Measurements from ENCODE around the gene LSR. TPM values are rescaled to one million over a fixed set of nuclear protein-coding genes. Genes with fewer than 3 reads are reported as not detected.

The LSR gene
- polyA plus RNA-seq, 3 donors: 0.08 to 0.17 TPM; not detected in 1

- WGBS (ENCODE audit: insufficient coverage): 94% methylated on average over 43 of the region's 47 CpGs
- TF ChIP-seq CTCF (IDR thresholded peaks at IDR 0.05): no peak
- Mint-ChIP-seq H3K27ac (peak overlapping the region in 2 of 7 donors; percentile 3), H3K27me3 (ENCODE audit: low read depth in 3 of 3) (peaks cover 1 to 6% (median 3%) of the 10 kb centered on the region in 3 donors), H3K4me1 (peaks cover 31% of the 10 kb centered on the region), H3K4me3 (no peak overlapping the region), H3K9me3 (peaks cover 0 to 2% (median 0%) of the 10 kb centered on the region in 7 donors), H3K36me3 (peaks cover 0 to 6% of the 10 kb centered on the region in 2 donors)
- Histone ChIP-seq H4K20me1 (ENCODE audit: insufficient read depth, low read length) (no peaks in the 10 kb centered on the region), H3K79me2 (ENCODE audit: insufficient read depth, low read length) (no peaks in the 10 kb centered on the region), H3K27ac (ENCODE audit: low read depth in 1 of 2, low read length in 2 of 2) (no peak overlapping the region), H3K4me2 (replicated peaks; ENCODE audit: extremely low read depth, low read length, poor library complexity, severe bottlenecking) (no peak overlapping the region), H3K27me3 (ENCODE audit: control insufficient read depth in 2 of 2, insufficient read depth in 2 of 2, low read length in 2 of 2) (no peaks in the 10 kb centered on the region), H2AFZ (ENCODE audit: insufficient read depth, low read depth, low read length, poor library complexity, severe bottlenecking) (no peak overlapping the region), H3K36me3 (replicated peaks in 1 of 2; ENCODE audit: control insufficient read depth in 1 of 2, insufficient read depth in 2 of 2, low read length in 2 of 2) (no peaks in the 10 kb centered on the region), H3K9me3 (replicated peaks in 1 of 2; ENCODE audit: control insufficient read depth in 1 of 2, insufficient read depth in 1 of 2, low read length in 2 of 2) (no peaks in the 10 kb centered on the region), H3K9ac (ENCODE audit: insufficient read depth, low read length, poor library complexity, severe bottlenecking) (no peak overlapping the region), H3K4me1 (ENCODE audit: control insufficient read depth in 1 of 2, insufficient read depth in 2 of 2, low read length in 2 of 2) (peaks cover 18 to 21% of the 10 kb centered on the region in 2 donors), H3K4me3 (replicated peaks in 1 of 3; ENCODE audit: low read depth in 2 of 3, low read length in 3 of 3) (no peak overlapping the region)
- DNase-seq: no peak
- intact Hi-C loops (cut with micrococcal nuclease): loop anchor here (5.0 to 10.0 kb wide), 2 partner anchors 37 to 45 kb away; partner anchors contain the start of gene FFAR3 (in 1 of the 2)
These were observed 60.9 kb downstream of the LSR start for GRCh38 chr19:35309481-35310279.

DNA sequence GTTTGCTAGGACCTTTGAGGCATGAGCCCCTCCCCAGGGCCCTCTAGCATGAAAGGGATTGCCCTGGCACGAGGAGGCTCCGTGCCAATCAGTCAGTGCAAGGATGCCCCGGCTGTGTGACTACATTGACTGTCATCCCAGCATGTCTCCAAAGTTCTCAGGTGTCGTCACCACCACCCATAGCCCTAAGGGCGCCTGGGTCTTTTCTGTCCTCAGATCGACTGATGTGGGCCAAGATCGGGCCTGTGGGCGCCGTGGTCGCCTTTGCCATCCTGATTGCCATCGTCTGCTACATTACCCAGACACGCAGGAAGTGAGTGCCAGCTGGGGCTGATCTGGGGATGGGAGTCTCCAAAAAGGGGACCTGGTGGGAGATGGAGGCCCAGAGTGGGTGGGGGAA is 61.5 kb downstream of the LSR start:
- peaks cover 15 to 16% of the 10 kb centered on the region in 2 donors for H3K4me1 ChIP-seq (ENCODE audit: control insufficient read depth in 1 of 2, insufficient read depth in 2 of 2, low read length in 2 of 2)
- DNase-seq: no peak
- peaks cover 1 to 6% (median 3%) of the 10 kb centered on the region in 3 donors for H3K27me3 Mint-ChIP-seq (ENCODE audit: low read depth in 3 of 3)
- H3K9ac ChIP-seq (ENCODE audit: insufficient read depth, low read length, poor library complexity, severe bottlenecking): no peak overlapping the region
- H4K20me1 ChIP-seq (ENCODE audit: insufficient read depth, low read length): no peaks in the 10 kb centered on the region
- H3K79me2 ChIP-seq (ENCODE audit: insufficient read depth, low read length): no peaks in the 10 kb centered on the region
- no peak overlapping the region for H3K4me3 Mint-ChIP-seq
- H2AFZ ChIP-seq (ENCODE audit: insufficient read depth, low read depth, low read length, poor library complexity, severe bottlenecking): no peak overlapping the region
- H3K9me3 Mint-ChIP-seq: peaks cover 0 to 2% (median 0%) of the 10 kb centered on the region in 7 donors
- H3K4me1 Mint-ChIP-seq: peaks cover 29% of the 10 kb centered on the region
- H3K9me3 ChIP-seq (replicated peaks in 1 of 2; ENCODE audit: control insufficient read depth in 1 of 2, insufficient read depth in 1 of 2, low read length in 2 of 2): no peaks in the 10 kb centered on the region
- intact Hi-C loops (cut with micrococcal nuclease): no loop called here
- H3K27ac Mint-ChIP-seq: no peak overlapping the region
- H3K4me2 ChIP-seq (replicated peaks; ENCODE audit: extremely low read depth, low read length, poor library complexity, severe bottlenecking): no peak overlapping the region
- WGBS (ENCODE audit: insufficient coverage): 65% methylated on average over 9 of the region's 12 CpGs
- H3K27me3 ChIP-seq (ENCODE audit: control insufficient read depth in 2 of 2, insufficient read depth in 2 of 2, low read length in 2 of 2): no peaks in the 10 kb centered on the region
- peaks cover 0 to 6% of the 10 kb centered on the region in 2 donors for H3K36me3 Mint-ChIP-seq
- no peak for TF ChIP-seq CTCF (IDR thresholded peaks at IDR 0.05)
- H3K27ac ChIP-seq (ENCODE audit: low read depth in 1 of 2, low read length in 2 of 2): no peak overlapping the region
- H3K36me3 ChIP-seq (replicated peaks in 1 of 2; ENCODE audit: control insufficient read depth in 1 of 2, insufficient read depth in 2 of 2, low read length in 2 of 2): no peaks in the 10 kb centered on the region
- no peak overlapping the region for H3K4me3 ChIP-seq (replicated peaks in 1 of 3; ENCODE audit: low read depth in 2 of 3, low read length in 3 of 3)

Data from CD14-positive monocyte (primary cell).